ENCODE data around the gene CALML4.

DNA sequence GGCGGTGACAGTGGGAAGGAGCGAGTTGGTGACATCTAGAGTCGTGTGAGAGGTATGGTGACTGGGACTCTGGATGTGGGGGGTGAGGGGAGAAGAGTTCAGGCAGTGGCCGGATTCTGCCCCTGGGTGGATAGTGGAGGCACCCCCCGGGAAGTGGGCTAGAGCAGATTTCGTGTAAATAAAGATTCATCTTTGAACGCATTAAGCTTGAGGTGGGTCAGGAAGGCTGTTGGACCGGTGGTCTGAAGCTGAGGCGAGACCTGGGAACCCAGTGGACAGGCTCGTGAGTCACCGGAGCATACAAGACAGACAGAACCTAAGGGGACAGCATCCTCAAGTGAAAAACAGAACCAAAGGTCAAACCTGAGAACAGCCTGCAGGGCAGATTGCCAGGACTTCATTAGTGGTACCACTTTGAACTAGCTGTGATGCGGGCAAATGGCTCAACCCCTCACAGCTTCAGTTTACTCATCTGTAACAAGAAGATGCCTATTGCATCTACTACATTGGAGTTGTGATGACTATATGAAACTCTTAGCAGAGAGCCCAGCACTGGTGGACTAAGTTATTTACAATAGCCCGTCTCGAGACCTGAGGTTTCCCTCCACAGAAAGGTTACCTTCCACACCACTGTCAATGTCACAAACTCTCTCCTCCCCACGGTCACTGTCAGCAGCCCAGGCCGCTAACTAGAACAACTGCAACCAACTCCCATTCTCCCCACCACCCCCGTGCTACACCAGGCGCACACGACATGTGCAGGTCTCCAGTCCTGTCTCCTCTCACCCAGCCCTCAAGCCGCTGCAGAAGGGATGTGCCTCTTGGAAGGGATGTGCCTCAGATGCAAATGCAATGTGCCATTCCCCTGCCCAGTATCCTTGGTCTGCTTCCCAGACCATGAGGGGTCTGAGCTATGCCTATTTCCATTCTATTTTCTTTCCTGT lies 25.3 kb upstream of the CALML4 start:
- TF ChIP-seq, protein P1, sequence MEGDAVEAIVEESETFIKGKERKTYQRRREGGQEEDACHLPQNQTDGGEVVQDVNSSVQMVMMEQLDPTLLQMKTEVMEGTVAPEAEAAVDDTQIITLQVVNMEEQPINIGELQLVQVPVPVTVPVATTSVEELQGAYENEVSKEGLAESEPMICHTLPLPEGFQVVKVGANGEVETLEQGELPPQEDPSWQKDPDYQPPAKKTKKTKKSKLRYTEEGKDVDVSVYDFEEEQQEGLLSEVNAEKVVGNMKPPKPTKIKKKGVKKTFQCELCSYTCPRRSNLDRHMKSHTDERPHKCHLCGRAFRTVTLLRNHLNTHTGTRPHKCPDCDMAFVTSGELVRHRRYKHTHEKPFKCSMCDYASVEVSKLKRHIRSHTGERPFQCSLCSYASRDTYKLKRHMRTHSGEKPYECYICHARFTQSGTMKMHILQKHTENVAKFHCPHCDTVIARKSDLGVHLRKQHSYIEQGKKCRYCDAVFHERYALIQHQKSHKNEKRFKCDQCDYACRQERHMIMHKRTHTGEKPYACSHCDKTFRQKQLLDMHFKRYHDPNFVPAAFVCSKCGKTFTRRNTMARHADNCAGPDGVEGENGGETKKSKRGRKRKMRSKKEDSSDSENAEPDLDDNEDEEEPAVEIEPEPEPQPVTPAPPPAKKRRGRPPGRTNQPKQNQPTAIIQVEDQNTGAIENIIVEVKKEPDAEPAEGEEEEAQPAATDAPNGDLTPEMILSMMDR (optimal IDR thresholded peaks at IDR 0.05 in 1 of 3, IDR thresholded peaks at IDR 0.05 in 1 of 3, conservative IDR thresholded peaks at IDR 0.05 in 1 of 3; ENCODE audit: extremely low read depth in 1 of 3, insufficient read depth in 2 of 3, low read length in 3 of 3), result peak in 1 of 3 experiments; percentile 16
- TF ChIP-seq EZH2 (IDR thresholded peaks at IDR 0.05; ENCODE audit: low read length), result no peak

Data from keratinocyte (primary cell).